Activated CD4-positive, alpha-beta T cell treated with anti-CD3 and anti-CD28 coated beads for 36 hours (primary cell): ENCODE results near the gene GGNBP2. TPM values are rescaled to one million over a fixed set of nuclear protein-coding genes. Genes with fewer than 3 reads are reported as not detected.
A peak's percentile ranks its signal among the peaks of the same experiment; 100 is the strongest.

ENCODE experiments used
- ATAC-seq: fragments of 200-7000 bp; cut with Tn5 transposase; one replicate; pipeline ENCODE4 v1.10.0; 2021; ENCODE audit warnings: mild to moderate bottlenecking, moderate library complexity
- CTCF ChIA-PET: fragments of 350-600 bp; sonication (Branson Sonifier 250); formaldehyde crosslinking; loops from one replicate; lab custom pipeline; 2021; ENCODE audit warnings: antibody characterized with exemption; lab: Charles Lee
- POLR2A ChIA-PET: fragments of 350-600 bp; sonication (Branson Sonifier 250); formaldehyde crosslinking; loops from one replicate; lab custom pipeline; 2021; ENCODE audit warnings: antibody characterized with exemption, inconsistent platforms; lab: Charles Lee
- DNase-seq: peaks from one replicate; pipeline ENCODE4 v3.0.0-alpha.2; 2020
- H3K27ac Mint-ChIP-seq: one replicate; pipeline ENCODE4 v1.8.0; 2021; ENCODE audit warnings: mixed read lengths
- H3K27me3 Mint-ChIP-seq: one replicate; pipeline ENCODE4 v1.8.0; 2021; ENCODE audit warnings: mixed read lengths
- H3K36me3 Mint-ChIP-seq: one replicate; pipeline ENCODE4 v1.8.0; 2021; ENCODE audit warnings: low read depth, mixed read lengths
- H3K4me1 Mint-ChIP-seq: one replicate; pipeline ENCODE4 v1.8.0; 2021; ENCODE audit warnings: mixed read lengths
- H3K4me3 Mint-ChIP-seq: one replicate; pipeline ENCODE4 v1.8.0; 2021; ENCODE audit warnings: mild to moderate bottlenecking, moderate library complexity, mixed read lengths
- H3K9me3 Mint-ChIP-seq: one replicate; pipeline ENCODE4 v1.8.0; 2021; ENCODE audit warnings: low read depth, mixed read lengths
- intact Hi-C, 2 experiments: fragments of 100-400 bp; cut with DNase I in 1 of 2; cut with micrococcal nuclease in 1 of 2; formaldehyde crosslinking; loops; one replicate each; pipeline versions ENCODE4 v1.14.2 to v1.15.1; 2022 to 2024; cut with DNase I, micrococcal nuclease
- total RNA-seq, 2 experiments: library from RNA; stranded (reverse); gene quantifications; one replicate each; pipeline ENCODE4 v1.2.3, GENCODE V29; 2021

GGNBP2 gene
- total RNA-seq, 2 experiments from 2014 or later: 75.2 to 81.4 TPM

DNA sequence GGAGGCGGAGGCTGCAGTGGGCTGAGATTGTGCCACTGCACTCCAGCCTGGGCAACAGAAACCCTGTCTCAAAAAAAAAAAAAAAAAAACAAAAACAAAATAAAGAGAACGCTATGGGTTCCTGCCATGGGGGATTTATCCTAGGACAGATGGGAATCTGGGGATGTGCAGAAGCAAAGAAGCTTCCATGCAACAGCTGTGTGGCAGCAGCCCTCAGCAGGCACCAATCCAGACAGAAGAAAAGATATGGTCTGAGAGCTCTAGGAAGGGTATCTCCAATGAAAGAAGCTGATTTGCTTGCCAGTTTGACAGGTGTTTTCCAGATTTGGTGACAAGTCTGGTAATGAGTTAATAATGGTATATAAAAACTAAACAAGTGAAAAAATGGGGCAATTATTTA is 21.6 kb upstream of the GGNBP2 start:
- Mint-ChIP-seq H3K9me3 (no peaks in the 10 kb centered on the region), H3K36me3 (peaks cover 68% of the 10 kb centered on the region), H3K4me1 (peaks cover 26% of the 10 kb centered on the region), H3K27ac (no peak overlapping the region), H3K27me3 (no peaks in the 10 kb centered on the region), H3K4me3 (no peak overlapping the region)
- ATAC-seq: no peak
- ChIA-PET CTCF (interaction anchor here (0.7 to 2.5 kb wide), 2 partner anchors 13 to 15 kb away, joined by 3 to 12 read pairs; no protein-coding TSS in a partner anchor), POLR2A (interaction anchor here (0.7 kb wide), 1 partner anchor 51 kb away, joined by 3 read pairs; no protein-coding TSS in a partner anchor)
- intact Hi-C loops: no loop called here
- DNase-seq: no peak

GRCh38 chr17:36524428-36524876 is 20.3 kb upstream of the GGNBP2 start:
- Mint-ChIP-seq H3K27me3 (no peaks in the 10 kb centered on the region), H3K9me3 (no peaks in the 10 kb centered on the region), H3K4me1 (peaks cover 30% of the 10 kb centered on the region), H3K36me3 (peaks cover 65% of the 10 kb centered on the region), H3K4me3 (no peak overlapping the region), H3K27ac (peak overlapping the region; percentile 44)
- ChIA-PET CTCF (interaction anchor here (0.8 to 2.5 kb wide), 2 partner anchors 10 to 12 kb away, joined by 5 to 12 read pairs; partner anchors contain the start of genes MYO19 and PIGW), POLR2A (interaction anchor here (0.6 to 1.4 kb wide), 2 partner anchors 10 to 33 kb away, joined by 3 to 4 read pairs; partner anchors contain the start of genes MYO19 and PIGW)
- intact Hi-C loops: loop anchor here in 1 of 2 experiments (2.0 kb wide), 1 partner anchor 20 kb away; the partner anchor contains the start of gene GGNBP2
- peak; percentile 29 for DNase-seq
- peak; percentile 91 for ATAC-seq

GRCh38 chr17:36525113-36525512 is 19.6 kb upstream of the GGNBP2 start:
- no peak for DNase-seq
- CTCF ChIA-PET: interaction anchor here (0.8 to 2.5 kb wide), 2 partner anchors 9 to 11 kb away, joined by 5 to 12 read pairs; partner anchors contain the start of genes MYO19 and PIGW
- Mint-ChIP-seq H3K36me3 (peaks cover 64% of the 10 kb centered on the region), H3K27ac (peak overlapping the region; percentile 78), H3K4me1 (peaks cover 32% of the 10 kb centered on the region), H3K9me3 (no peaks in the 10 kb centered on the region), H3K4me3 (no peak overlapping the region), H3K27me3 (no peaks in the 10 kb centered on the region)
- intact Hi-C loops: loop anchor here in 1 of 2 experiments (2.0 kb wide), 1 partner anchor 20 kb away; the partner anchor contains the start of gene GGNBP2
- ATAC-seq: no peak
- POLR2A ChIA-PET: interaction anchor here (1.4 kb wide), 1 partner anchor 9 kb away, joined by 4 read pairs; the partner anchor contains the start of genes MYO19 and PIGW

- no peak for ATAC-seq
- ChIA-PET CTCF (no interaction called here), POLR2A (no interaction called here)
- intact Hi-C loops: loop anchor here in 1 of 2 experiments (2.0 kb wide), 1 partner anchor 19 kb away; the partner anchor contains the start of gene GGNBP2
- no peak for DNase-seq
- H3K4me3 Mint-ChIP-seq: no peak overlapping the region
- H3K27ac Mint-ChIP-seq: peak overlapping the region; percentile 59
- no peaks in the 10 kb centered on the region for H3K9me3 Mint-ChIP-seq
- peaks cover 56% of the 10 kb centered on the region for H3K36me3 Mint-ChIP-seq
- peaks cover 32% of the 10 kb centered on the region for H3K4me1 Mint-ChIP-seq
- H3K27me3 Mint-ChIP-seq: no peaks in the 10 kb centered on the region
Observed at GRCh38 chr17:36525888-36526287, 18.8 kb upstream of the GGNBP2 start.

GRCh38 chr17:36527621-36528250 is 17.0 kb upstream of the GGNBP2 start:
- Mint-ChIP-seq H3K4me1 (peaks cover 39% of the 10 kb centered on the region), H3K9me3 (no peaks in the 10 kb centered on the region), H3K4me3 (no peak overlapping the region), H3K27me3 (no peaks in the 10 kb centered on the region), H3K27ac (no peak overlapping the region), H3K36me3 (peaks cover 60% of the 10 kb centered on the region)
- intact Hi-C loops: no loop called here
- ATAC-seq (no peak), DNase-seq (no peak)
- CTCF ChIA-PET: no interaction called here
- POLR2A ChIA-PET: no interaction called here

DNA sequence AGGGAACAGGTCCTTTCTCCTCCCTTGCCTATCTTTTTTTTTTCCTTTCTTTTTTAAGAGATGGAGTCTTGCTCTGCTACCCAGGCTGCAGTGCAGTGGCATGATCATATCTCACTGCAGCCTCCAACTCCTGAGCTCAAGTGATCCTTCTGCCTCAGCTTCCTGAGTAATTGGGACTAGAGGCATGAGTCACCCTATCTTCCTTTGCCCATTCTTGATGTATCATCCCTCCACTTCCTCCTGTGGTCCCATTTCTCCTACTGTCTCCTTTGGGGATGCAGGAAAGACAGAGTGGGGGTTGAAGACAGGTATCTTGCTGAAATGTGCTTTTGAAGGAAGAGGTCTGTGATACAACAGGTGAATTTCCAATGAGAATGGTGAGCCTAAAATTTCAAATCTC is 15.6 kb upstream of the GGNBP2 start:
- peaks cover 49% of the 10 kb centered on the region for H3K4me1 Mint-ChIP-seq
- ATAC-seq (no peak), DNase-seq (no peak)
- no peak overlapping the region for H3K4me3 Mint-ChIP-seq
- intact Hi-C loops: no loop called here
- H3K36me3 Mint-ChIP-seq: peaks cover 61% of the 10 kb centered on the region
- H3K27ac Mint-ChIP-seq: no peak overlapping the region
- no peaks in the 10 kb centered on the region for H3K9me3 Mint-ChIP-seq
- POLR2A ChIA-PET: interaction anchor here (0.6 kb wide), 1 partner anchor 458 kb away, joined by 3 read pairs; no protein-coding TSS in a partner anchor
- CTCF ChIA-PET: interaction anchor here (1.1 kb wide), 1 partner anchor 9 kb away, joined by 4 read pairs; no protein-coding TSS in a partner anchor
- no peaks in the 10 kb centered on the region for H3K27me3 Mint-ChIP-seq

DNA sequence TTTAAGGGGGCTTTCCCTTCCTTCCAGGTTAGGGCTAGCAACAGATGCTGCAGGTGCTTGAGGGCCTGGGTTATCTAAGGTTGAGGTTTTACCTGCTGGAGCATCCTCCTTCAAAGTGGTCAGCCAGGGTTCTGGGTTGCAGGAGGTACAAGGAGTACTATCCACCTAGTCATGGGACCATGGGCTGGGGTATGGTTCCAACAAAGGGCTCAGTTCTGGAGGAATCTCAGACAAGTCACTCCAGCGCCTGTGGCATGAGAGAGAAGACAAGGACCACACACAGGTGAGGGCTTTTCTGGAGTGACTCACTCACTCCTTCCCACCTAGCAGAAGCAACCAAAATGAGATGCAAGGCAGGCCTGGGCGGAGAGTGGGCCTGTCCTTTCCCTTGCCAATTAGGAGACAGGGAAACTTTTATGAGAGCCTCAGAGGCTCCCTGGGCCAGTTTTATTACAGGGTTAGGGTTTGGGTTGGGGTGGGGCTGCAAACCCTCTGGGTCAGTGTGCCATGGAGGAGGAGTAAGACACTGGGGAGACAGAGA is 12.2 kb upstream of the GGNBP2 start:
- intact Hi-C loops: no loop called here
- Mint-ChIP-seq H3K4me3 (peak overlapping the region; percentile 29), H3K4me1 (peaks cover 36% of the 10 kb centered on the region), H3K36me3 (peaks cover 51% of the 10 kb centered on the region), H3K27ac (peak overlapping the region; percentile 30), H3K9me3 (no peaks in the 10 kb centered on the region), H3K27me3 (no peaks in the 10 kb centered on the region)
- ChIA-PET CTCF (interaction anchor here (1.1 kb wide), 1 partner anchor 14 kb away, joined by 6 read pairs; no protein-coding TSS in a partner anchor), POLR2A (no interaction called here)
- ATAC-seq: no peak
- no peak for DNase-seq

DNA sequence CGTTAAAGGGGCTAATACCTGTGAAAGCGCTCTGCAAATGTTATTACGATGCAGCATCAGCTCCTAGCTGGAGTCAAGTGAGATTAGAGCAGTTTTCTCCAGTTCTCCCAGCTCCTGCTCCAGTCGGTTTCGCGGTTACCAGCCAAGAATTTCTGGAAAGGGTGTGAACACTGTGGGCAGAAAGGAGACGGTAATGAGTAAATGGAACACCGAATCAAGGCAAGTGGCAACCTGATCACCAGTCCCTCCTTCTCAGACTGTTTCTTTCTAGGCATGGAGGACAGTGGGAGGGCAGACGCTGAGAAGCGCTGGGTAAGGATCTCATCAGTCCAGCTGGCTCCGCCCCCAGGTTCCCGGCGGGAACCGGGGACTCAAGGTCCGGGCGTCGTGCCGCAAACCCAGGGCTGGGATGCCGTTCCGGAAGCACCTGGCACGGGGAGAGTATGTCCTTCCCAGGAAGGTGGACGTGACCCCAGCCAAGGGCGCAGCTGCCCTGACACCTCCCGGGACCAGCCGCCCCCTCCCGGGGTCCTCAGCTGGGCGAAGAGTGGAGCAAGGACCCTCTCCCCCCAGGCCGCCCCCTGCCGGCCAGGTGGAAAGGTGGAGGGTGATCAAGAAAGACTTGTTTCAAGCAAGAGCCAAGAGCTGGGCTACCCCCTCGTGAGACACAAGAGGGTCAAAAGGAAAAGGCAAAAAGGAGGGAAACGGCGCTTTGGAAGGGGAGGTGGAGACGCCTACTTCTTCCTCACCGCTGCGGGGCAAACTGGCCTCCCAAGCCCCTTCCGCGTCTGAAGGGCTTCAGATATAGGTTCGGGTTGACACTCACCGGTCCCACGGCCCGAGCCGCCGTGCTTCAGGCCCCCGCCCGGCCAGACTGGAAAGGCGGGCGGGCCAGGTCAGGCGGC is 10.5 kb upstream of the GGNBP2 start:
- peak; percentile 73 for DNase-seq
- Mint-ChIP-seq H3K36me3 (peaks cover 51% of the 10 kb centered on the region), H3K4me3 (peak overlapping the region; percentile 98)

GRCh38 chr17:36534840-36535668 is 9.7 kb upstream of the GGNBP2 start, which contains the start of the genes MYO19 and PIGW:
MYO19 (minus strand) TSS chr17:36534868; CDS start chr17:36532538, 2,330 bp downstream.
PIGW (plus strand) TSS chr17:36534987; CDS start chr17:36537102, 2,115 bp downstream.
- Mint-ChIP-seq H3K9me3 (no peaks in the 10 kb centered on the region), H3K36me3 (peaks cover 49% of the 10 kb centered on the region), H3K27me3 (no peaks in the 10 kb centered on the region), H3K27ac (peak within 1 kb of the TSS; percentile 99), H3K4me1 (peaks cover 39% of the 10 kb centered on the region), H3K4me3 (peak within 1 kb of the TSS; percentile 98)
- POLR2A ChIA-PET: interaction anchor here (0.6 to 3.9 kb wide), 5 partner anchors 10 to 68 kb away, joined by 3 to 35 read pairs (median 4); partner anchors contain the start of genes GGNBP2 and MRM1
- CTCF ChIA-PET: interaction anchor here (0.6 to 2.8 kb wide), 13 partner anchors 9 to 604 kb away, joined by 3 to 12 read pairs (median 5); partner anchors contain the start of gene MRM1
- intact Hi-C loops: loop anchor here (1.0 kb wide), 3 partner anchors 9 to 66 kb away; partner anchors contain the start of genes GGNBP2 (in 2 of the 2), ZNHIT3 (in 2 of the 2) and MRM1 (in 1 of the 2)
- ATAC-seq (peak; percentile 84), DNase-seq (peak; percentile 91)

More for the DNA sequence above, 10.5 kb upstream of the GGNBP2 start:
- H3K4me1 Mint-ChIP-seq: peaks cover 39% of the 10 kb centered on the region
- H3K9me3 Mint-ChIP-seq: no peaks in the 10 kb centered on the region
- ATAC-seq: peak; percentile 37
- ChIA-PET CTCF (interaction anchor here (0.7 to 2.4 kb wide), 11 partner anchors 8 to 603 kb away, joined by 3 to 10 read pairs (median 4); partner anchors contain the start of gene MRM1), POLR2A (interaction anchor here (0.6 to 3.9 kb wide), 5 partner anchors 10 to 69 kb away, joined by 3 to 35 read pairs (median 4); partner anchors contain the start of genes GGNBP2 and MRM1)
- intact Hi-C loops: no loop called here
- H3K27me3 Mint-ChIP-seq: no peaks in the 10 kb centered on the region
- peak overlapping the region; percentile 99 for H3K27ac Mint-ChIP-seq
